Peyer's patch (tissue), 4 donors: ENCODE measurements around the gene IL17RA.

ENCODE experiments used
- POLR2A ChIP-seq, 2 donors: fragments of 450-650 bp; IDR thresholded peaks; one replicate each; pipeline ENCODE4 v1.5.1; 2017; ENCODE audit warnings: antibody characterized with exemption in 2 of 2, mild to moderate bottlenecking in 2 of 2, moderate library complexity in 2 of 2
- TF ChIP-seq, protein P1 (sequence below), 6 experiments: fragments of 450-650 bp in 4 of 6; fragments of 200-600 bp in 2 of 6; sonication (generic) in 1 of 6; IDR thresholded peaks; one replicate each; pipeline ENCODE4 v1.5.1; 2017 to 2019; ENCODE audit warnings: antibody characterized with exemption in 6 of 6, mild to moderate bottlenecking in 3 of 6, moderate library complexity in 1 of 6

DNA sequence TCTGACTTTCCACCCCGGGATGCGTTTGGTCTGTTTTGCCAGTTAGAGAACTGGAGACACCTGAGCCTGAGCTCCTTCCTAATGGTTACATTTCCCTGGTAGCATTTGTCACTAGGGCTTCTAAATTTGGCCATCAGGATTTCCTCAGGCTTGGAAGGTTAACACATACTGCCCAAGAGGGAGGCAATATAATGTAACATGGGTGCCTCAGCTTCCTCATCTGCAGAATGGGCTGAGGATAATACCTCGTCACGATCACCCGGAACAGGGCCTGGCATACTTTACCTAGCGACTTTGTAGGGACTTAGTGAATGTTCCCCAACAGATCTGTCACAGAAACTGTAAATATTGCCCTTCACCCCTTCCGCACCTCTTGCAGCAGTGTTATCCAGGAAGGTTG, 11.3 kb downstream of the IL17RA start:
- no peak for TF ChIP-seq POLR2A (IDR thresholded peaks at IDR 0.05)
- TF ChIP-seq, protein P1, sequence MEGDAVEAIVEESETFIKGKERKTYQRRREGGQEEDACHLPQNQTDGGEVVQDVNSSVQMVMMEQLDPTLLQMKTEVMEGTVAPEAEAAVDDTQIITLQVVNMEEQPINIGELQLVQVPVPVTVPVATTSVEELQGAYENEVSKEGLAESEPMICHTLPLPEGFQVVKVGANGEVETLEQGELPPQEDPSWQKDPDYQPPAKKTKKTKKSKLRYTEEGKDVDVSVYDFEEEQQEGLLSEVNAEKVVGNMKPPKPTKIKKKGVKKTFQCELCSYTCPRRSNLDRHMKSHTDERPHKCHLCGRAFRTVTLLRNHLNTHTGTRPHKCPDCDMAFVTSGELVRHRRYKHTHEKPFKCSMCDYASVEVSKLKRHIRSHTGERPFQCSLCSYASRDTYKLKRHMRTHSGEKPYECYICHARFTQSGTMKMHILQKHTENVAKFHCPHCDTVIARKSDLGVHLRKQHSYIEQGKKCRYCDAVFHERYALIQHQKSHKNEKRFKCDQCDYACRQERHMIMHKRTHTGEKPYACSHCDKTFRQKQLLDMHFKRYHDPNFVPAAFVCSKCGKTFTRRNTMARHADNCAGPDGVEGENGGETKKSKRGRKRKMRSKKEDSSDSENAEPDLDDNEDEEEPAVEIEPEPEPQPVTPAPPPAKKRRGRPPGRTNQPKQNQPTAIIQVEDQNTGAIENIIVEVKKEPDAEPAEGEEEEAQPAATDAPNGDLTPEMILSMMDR (IDR thresholded peaks at IDR 0.05), result no peak
